ENCODE results near the gene TPRX2.

Gene TPRX2

GRCh38 chr19:47896019-47896418, 37.0 kb downstream of the TPRX2 start:
- TF ChIP-seq, protein P1, sequence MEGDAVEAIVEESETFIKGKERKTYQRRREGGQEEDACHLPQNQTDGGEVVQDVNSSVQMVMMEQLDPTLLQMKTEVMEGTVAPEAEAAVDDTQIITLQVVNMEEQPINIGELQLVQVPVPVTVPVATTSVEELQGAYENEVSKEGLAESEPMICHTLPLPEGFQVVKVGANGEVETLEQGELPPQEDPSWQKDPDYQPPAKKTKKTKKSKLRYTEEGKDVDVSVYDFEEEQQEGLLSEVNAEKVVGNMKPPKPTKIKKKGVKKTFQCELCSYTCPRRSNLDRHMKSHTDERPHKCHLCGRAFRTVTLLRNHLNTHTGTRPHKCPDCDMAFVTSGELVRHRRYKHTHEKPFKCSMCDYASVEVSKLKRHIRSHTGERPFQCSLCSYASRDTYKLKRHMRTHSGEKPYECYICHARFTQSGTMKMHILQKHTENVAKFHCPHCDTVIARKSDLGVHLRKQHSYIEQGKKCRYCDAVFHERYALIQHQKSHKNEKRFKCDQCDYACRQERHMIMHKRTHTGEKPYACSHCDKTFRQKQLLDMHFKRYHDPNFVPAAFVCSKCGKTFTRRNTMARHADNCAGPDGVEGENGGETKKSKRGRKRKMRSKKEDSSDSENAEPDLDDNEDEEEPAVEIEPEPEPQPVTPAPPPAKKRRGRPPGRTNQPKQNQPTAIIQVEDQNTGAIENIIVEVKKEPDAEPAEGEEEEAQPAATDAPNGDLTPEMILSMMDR (IDR thresholded peaks at IDR 0.05), result no peak

- TF ChIP-seq, protein P1 (IDR thresholded peaks at IDR 0.05), result no peak
Measured at GRCh38 chr19:47896773-47897172, 37.7 kb downstream of the TPRX2 start.

GRCh38 chr19:47897861-47898260, 38.8 kb downstream of the TPRX2 start:
- TF ChIP-seq, protein P1 (IDR thresholded peaks at IDR 0.05), result no peak

DNA sequence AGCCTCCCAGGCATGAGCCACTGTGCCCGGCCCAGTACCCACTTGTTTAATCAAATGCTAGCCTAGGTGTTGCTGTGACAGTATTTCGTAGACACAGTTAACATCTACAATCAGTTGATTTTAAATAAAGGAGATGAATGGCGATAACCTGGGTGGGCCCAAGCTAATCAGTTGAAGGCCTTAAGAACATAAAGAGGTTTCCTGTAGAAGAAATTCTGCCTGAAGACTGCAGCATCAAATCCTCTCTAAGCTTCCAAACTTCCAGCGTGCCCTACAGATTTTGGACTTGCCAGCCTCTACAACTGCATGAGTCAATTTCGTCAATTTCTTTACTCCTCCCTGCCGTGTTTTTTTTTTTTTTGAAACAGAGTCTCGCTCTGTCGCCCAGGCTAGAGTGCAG, 40.3 kb downstream of the TPRX2 start:
- TF ChIP-seq, protein P1 (IDR thresholded peaks at IDR 0.05), result no peak

GRCh38 chr19:47901370-47901769, 42.3 kb downstream of the TPRX2 start:
- TF ChIP-seq, protein P1 (IDR thresholded peaks at IDR 0.05), result no peak

- TF ChIP-seq, protein P1 (IDR thresholded peaks at IDR 0.05), result 0 out of 2 replicates have a peak, but pooled peaks have one; percentile 16
Measured at GRCh38 chr19:47909350-47909749, 50.3 kb downstream of the TPRX2 start.
